Keratinocyte (primary cell): ENCODE results near the gene MAP3K6. TPM values are rescaled to one million over a fixed set of nuclear protein-coding genes. Genes with fewer than 3 reads are reported as not detected.

Experiments
- DNase-seq: peaks from one replicate; pipeline ENCODE4 v3.0.0-alpha.2; 2011; ENCODE audit warnings: low read depth, missing footprints, low spot score
- FAIRE-seq: peaks from 2 replicates; lab custom pipeline; 2011; peaks lifted over from hg19 to GRCh38; lab: Jason Lieb, UNC
- H2AFZ ChIP-seq: 2 replicates; pipeline ENCODE4 v1.6.0; 2012; ENCODE audit warnings: low read length, control low read depth, inconsistent platforms; ENCODE audit not compliant: control insufficient read depth
- H3K27ac ChIP-seq: 2 replicates; pipeline ENCODE4 v1.5.1; 2011; ENCODE audit warnings: low read length; ENCODE audit not compliant: control insufficient read depth, insufficient read depth
- H3K27me3 ChIP-seq: 3 replicates; pipeline ENCODE4 v1.6.0; 2011; ENCODE audit warnings: low read length; ENCODE audit not compliant: control insufficient read depth, insufficient read depth; ENCODE audit errors: extremely low read depth
- H3K36me3 ChIP-seq, 2 experiments: 2 replicates in 1 of 2; 3 replicates in 1 of 2; pipeline ENCODE4 v1.5.1; 2011; ENCODE audit warnings: low read length in 2 of 2, mild to moderate bottlenecking in 1 of 2; ENCODE audit not compliant: control insufficient read depth in 2 of 2, insufficient read depth in 2 of 2; ENCODE audit errors: extremely low read depth in 1 of 2
- H3K4me1 ChIP-seq: 3 replicates; pipeline ENCODE4 v1.5.1; 2011; ENCODE audit warnings: low read length; ENCODE audit not compliant: control insufficient read depth, insufficient read depth; ENCODE audit errors: extremely low read depth
- H3K4me2 ChIP-seq: 3 replicates; pipeline ENCODE4 v1.6.0; 2011; ENCODE audit warnings: low read depth, low read length; ENCODE audit not compliant: control insufficient read depth, insufficient read depth; ENCODE audit errors: extremely low read depth
- H3K4me3 ChIP-seq, 3 experiments: fragments of 200-600 bp in 1 of 3; sonication (generic) in 1 of 3; 2 replicates in 2 of 3; 3 replicates in 1 of 3; pipeline ENCODE4 v1.5.1; 2011 to 2016; ENCODE audit warnings: low read length in 3 of 3, mild to moderate bottlenecking in 3 of 3, control low read depth in 2 of 3, inconsistent platforms in 1 of 3, low read depth in 1 of 3, mixed read lengths in 1 of 3, mixed run types in 1 of 3, moderate library complexity in 1 of 3; ENCODE audit not compliant: control insufficient read depth in 2 of 3, insufficient read depth in 2 of 3; ENCODE audit errors: extremely low read depth in 1 of 3
- H3K79me2 ChIP-seq: 2 replicates; pipeline ENCODE4 v1.6.0; 2012; ENCODE audit warnings: low read length; ENCODE audit not compliant: control insufficient read depth, insufficient read depth
- H3K9ac ChIP-seq: 3 replicates; pipeline ENCODE4 v1.6.0; 2011; ENCODE audit warnings: low read length; ENCODE audit not compliant: control insufficient read depth, insufficient read depth; ENCODE audit errors: extremely low read depth
- H3K9me1 ChIP-seq: 3 replicates; pipeline ENCODE4 v1.6.0; 2011; ENCODE audit warnings: low read length; ENCODE audit not compliant: control insufficient read depth, insufficient read depth; ENCODE audit errors: extremely low read depth
- H3K9me3 ChIP-seq: 2 replicates; pipeline ENCODE4 v1.5.1; 2012; ENCODE audit warnings: low read depth, low read length; ENCODE audit not compliant: control insufficient read depth
- H4K20me1 ChIP-seq: 3 replicates; pipeline ENCODE4 v1.6.0; 2011; ENCODE audit warnings: low read length; ENCODE audit not compliant: control insufficient read depth, insufficient read depth; ENCODE audit errors: extremely low read depth
- EZH2 ChIP-seq: IDR thresholded peaks from one replicate; pipeline ENCODE4 v1.6.1; 2012; ENCODE audit warnings: inconsistent platforms, mild to moderate bottlenecking, low read length, moderate library complexity
- dilution Hi-C: fragments of 300-500 bp; cut with MboI; formaldehyde crosslinking; loops from one replicate; pipeline ENCODE4 v1.7.0; 2020; ENCODE audit warnings: low sequenced_read_pairs; ENCODE audit not compliant: extremely low pct_ligation_motif_present
- polyA plus RNA-seq, 5 experiments: library from polyadenylated mRNA; depleted of rRNA in 3 of 5; stranded (reverse) in 3 of 5; stranded (forward) in 1 of 5; unstranded in 1 of 5; fragments of >200 nt; gene quantifications; 1 replicate in 1 of 5; 2 replicates in 3 of 5; 3 replicates in 1 of 5; pipeline versions ENCODE4 v1.2.1 to v1.2.3, GENCODE V29; 2011 to 2012; ENCODE audit warnings: missing spikeins in 2 of 5, low read depth in 1 of 5, low replicate concordance in 1 of 5
- TF ChIP-seq, protein P1 (sequence below), 3 experiments: IDR thresholded peaks in 1 of 3; conservative IDR thresholded peaks in 1 of 3; optimal IDR thresholded peaks in 1 of 3; 2 replicates in 2 of 3; 3 replicates in 1 of 3; pipeline versions ENCODE3 to v1.5.1; 2011; ENCODE audit warnings: low read length in 3 of 3, mild to moderate bottlenecking in 3 of 3, moderate library complexity in 2 of 3, control low read depth in 1 of 3, inconsistent platforms in 1 of 3; ENCODE audit not compliant: insufficient read depth in 2 of 3; ENCODE audit errors: extremely low read depth in 1 of 3

MAP3K6 gene
- polyA plus RNA-seq, 1 donor (not counting 4 experiments of a cell fraction or from before 2014, with no cell fraction given) = 13.4 TPM

DNA sequence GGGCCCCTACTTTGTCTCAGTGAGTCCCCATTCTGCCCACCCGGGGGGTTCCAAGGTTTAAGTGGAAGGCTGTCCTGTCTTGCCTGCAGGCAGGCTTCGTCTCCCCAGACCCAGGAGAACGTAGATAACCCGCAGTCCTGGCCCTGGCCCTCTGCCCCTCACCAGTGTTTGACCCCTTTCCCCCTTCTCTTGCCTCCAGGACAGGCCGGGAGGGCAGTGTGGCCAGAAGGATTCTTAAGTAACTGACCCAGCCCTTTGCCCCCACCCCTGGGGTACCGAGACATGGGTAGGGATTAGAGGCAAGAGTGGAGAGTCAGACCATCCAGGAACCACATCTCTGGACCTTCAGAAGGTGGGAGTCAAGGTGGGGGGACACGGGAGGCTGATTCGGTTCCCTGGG lies 36.0 kb downstream of the MAP3K6 start:
- dilution Hi-C loops = no loop called here
- Histone ChIP-seq H3K27ac (no peak overlapping the region), H4K20me1 (no peaks in the 10 kb centered on the region), H3K79me2 (peaks cover 46% of the 10 kb centered on the region), H3K4me3 (no peak overlapping the region), H3K4me1 (no peaks in the 10 kb centered on the region), H3K9ac (no peak overlapping the region), H3K36me3 (peaks cover 37 to 55% of the 10 kb centered on the region in 2 experiments), H3K27me3 (no peaks in the 10 kb centered on the region), H3K9me3 (no peaks in the 10 kb centered on the region), H2AFZ (no peak overlapping the region), H3K4me2 (no peak overlapping the region), H3K9me1 (no peaks in the 10 kb centered on the region)
- DNase-seq (no peak), FAIRE-seq (no peak)
- TF ChIP-seq EZH2 = no peak
- TF ChIP-seq, protein P1, sequence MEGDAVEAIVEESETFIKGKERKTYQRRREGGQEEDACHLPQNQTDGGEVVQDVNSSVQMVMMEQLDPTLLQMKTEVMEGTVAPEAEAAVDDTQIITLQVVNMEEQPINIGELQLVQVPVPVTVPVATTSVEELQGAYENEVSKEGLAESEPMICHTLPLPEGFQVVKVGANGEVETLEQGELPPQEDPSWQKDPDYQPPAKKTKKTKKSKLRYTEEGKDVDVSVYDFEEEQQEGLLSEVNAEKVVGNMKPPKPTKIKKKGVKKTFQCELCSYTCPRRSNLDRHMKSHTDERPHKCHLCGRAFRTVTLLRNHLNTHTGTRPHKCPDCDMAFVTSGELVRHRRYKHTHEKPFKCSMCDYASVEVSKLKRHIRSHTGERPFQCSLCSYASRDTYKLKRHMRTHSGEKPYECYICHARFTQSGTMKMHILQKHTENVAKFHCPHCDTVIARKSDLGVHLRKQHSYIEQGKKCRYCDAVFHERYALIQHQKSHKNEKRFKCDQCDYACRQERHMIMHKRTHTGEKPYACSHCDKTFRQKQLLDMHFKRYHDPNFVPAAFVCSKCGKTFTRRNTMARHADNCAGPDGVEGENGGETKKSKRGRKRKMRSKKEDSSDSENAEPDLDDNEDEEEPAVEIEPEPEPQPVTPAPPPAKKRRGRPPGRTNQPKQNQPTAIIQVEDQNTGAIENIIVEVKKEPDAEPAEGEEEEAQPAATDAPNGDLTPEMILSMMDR (optimal IDR thresholded peaks at IDR 0.05 in 1 of 3, IDR thresholded peaks at IDR 0.05 in 1 of 3, conservative IDR thresholded peaks at IDR 0.05 in 1 of 3; ENCODE audit: extremely low read depth in 1 of 3, insufficient read depth in 2 of 3, low read length in 3 of 3) = no peak

DNA sequence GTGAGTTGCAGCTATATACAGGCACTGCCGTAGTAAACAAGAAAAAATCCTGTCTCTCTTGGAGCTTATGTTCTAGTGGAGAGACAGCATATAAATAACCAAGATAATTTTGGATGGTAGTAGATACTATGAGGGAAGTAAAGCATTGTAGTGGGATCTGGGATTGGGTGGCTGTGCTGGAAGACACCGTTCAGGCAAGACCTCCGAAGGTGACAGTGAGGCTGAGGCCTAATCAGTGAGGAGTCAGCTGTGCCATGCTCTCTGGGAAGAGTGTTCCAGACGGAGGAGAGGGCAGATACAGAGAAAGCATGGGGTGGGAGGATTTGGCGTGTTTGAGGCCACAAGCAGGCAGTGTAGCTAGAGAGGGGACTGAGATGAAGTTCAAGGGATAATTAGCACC lies 38.8 kb downstream of the MAP3K6 start:
- H3K9ac ChIP-seq = no peak overlapping the region
- H3K9me1 ChIP-seq = no peaks in the 10 kb centered on the region
- H3K36me3 ChIP-seq = peaks cover 23 to 39% of the 10 kb centered on the region in 2 experiments
- no peak overlapping the region for H3K4me2 ChIP-seq
- H3K4me3 ChIP-seq = no peak overlapping the region
- H3K79me2 ChIP-seq = peaks cover 73% of the 10 kb centered on the region
- H3K27ac ChIP-seq = no peak overlapping the region
- H3K4me1 ChIP-seq = peaks cover 9% of the 10 kb centered on the region
- FAIRE-seq = no peak
- dilution Hi-C loops = no loop called here
- H3K27me3 ChIP-seq = no peaks in the 10 kb centered on the region
- no peak for DNase-seq
- H3K9me3 ChIP-seq = no peaks in the 10 kb centered on the region
- no peak overlapping the region for H2AFZ ChIP-seq
- H4K20me1 ChIP-seq = no peaks in the 10 kb centered on the region
- no peak for TF ChIP-seq EZH2
- TF ChIP-seq, protein P1 (optimal IDR thresholded peaks at IDR 0.05 in 1 of 3, IDR thresholded peaks at IDR 0.05 in 1 of 3, conservative IDR thresholded peaks at IDR 0.05 in 1 of 3; ENCODE audit: extremely low read depth in 1 of 3, insufficient read depth in 2 of 3, low read length in 3 of 3) = no peak
